HG03139 (cell line): ENCODE results near the gene MAGI2.

ENCODE experiments used
- ATAC-seq: cut with Tn5 transposase; IDR thresholded peaks from one replicate; pipeline ENCODE4 v1.9.1; 2021; ENCODE audit not compliant: unreplicated experiment

The MAGI2 gene

DNA sequence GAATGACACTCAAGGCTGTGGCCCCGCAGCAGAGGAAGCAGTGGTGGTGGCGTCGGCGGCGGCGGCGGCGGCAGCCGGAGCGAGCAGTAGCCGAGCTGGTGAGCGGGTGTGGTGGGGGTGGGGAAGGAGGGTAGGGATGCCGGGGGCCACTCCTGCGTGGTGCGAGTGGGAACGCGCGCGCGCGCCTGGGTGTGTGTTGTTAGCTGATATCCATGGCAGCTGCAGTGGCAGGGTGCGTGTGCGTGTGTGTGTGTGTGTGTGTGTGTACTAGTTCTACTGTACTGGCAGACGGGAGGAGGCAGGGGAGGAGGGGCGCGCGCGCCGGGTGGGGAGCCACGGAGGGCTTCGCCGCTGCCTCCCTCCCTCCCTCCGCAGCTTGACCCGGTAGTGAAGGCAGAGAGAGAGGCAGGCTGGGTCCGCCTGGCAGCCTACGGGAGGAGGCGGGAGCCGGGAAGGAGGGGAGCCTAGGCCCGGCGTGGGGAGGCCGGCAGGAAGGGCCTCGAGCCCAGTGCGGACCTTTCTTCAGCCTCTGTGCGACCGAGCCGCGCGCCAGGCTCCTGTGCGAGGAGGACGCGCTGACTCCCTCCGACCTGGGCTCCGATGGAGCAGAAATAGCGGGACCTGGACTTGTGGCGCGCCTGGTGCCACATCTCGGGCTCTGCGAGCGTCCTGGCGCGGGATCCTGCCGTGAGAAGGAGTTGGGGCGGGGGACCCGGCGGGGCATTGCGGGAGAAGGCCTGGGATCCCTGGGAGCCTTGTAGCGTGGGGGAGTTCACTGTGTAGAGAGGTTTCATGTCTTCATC is at the start of gene MAGI2:
MAGI2 (minus strand) TSS at position 110 of the 803 bp plus-strand sequence. CDS start 347 bp downstream, outside the sequence.
- no peak for ATAC-seq

DNA sequence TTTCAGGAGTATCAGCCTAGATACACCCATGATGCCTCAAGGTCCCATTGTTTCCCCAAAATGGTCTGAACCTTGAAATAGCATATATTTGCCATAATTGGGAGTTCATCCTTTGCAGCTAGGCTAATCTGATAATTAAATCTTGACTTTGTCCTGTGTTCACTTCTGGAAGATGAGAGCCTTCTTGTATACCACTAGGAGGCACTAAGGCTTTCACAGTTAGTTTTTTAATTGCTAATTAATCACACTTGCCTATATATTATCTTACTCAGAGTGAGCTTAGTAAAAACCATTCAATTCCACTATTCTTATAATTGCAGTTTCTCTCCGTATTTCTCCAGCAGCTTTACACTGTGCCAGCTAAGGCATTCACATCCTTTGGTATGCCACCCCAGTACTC is 48.7 kb upstream of the MAGI2 start:
- ATAC-seq = no peak

DNA sequence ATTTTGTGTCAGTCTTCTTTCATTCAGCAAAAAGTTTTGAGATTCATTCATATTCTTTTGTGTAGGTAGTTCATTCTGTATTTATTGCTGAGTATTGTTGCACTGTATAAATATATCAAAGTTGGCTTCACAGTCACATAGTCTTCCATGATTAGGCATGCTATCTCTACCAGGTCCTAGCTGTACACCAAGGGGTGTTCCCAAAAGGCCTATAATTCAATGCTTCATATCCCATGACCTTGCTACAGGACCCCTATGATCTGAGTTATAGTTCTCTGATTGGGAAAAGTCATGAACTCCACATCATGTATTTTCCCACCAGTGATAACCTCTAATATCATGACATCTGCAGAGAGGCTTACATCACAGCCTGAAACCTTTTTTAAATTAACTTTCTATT is 47.3 kb upstream of the MAGI2 start:
- ATAC-seq = no peak

DNA sequence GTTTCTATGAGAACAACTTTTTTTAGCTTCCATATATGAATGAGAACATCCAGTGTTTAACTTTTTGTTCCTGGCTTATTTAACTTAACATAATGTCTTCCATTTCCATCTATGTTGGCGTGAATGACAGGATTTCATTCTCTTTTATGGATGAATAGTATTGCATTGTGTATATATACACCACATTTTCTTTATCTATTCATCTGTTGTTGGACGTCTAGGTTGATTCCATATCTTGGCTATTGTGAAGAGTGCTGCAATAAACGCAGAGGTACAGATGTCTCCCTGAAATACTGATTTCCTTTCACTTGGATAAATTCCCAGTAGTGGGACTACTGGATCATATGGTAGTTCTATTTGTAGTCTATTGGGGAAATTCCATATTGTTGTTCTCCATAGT is 44.3 kb upstream of the MAGI2 start:
- ATAC-seq = no peak

DNA sequence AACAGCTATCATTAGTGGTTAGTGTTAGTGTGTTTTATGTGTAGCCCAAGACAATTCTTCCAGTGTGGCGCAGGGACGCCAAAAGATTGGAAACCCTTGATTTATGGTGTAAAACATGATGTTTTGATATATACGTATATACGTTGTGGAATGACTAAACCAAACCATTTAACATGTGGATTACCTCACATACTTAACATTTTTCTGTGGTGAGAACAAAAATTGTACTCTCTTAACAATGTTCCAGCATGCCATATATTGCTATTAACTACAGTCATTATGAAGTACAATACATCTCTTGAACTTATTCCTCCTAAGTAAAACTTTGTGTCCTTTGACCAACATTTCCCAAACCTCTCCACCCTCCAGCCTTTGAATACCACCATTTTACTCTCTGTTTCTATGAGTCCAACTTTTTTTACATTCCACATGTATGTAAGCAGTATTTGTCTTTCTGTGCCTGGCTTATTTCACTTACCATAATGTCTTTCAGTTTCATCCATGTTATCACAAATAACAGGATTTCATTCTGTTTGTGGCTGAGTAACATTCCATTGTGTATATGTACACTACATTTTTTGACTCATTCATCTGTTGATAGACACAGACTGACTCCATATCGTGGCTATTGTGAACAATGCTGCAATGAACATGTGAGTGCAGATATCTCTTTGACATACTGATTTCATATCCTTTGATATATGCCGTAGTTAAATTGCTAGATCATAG is 42.2 kb upstream of the MAGI2 start:
- no peak for ATAC-seq

DNA sequence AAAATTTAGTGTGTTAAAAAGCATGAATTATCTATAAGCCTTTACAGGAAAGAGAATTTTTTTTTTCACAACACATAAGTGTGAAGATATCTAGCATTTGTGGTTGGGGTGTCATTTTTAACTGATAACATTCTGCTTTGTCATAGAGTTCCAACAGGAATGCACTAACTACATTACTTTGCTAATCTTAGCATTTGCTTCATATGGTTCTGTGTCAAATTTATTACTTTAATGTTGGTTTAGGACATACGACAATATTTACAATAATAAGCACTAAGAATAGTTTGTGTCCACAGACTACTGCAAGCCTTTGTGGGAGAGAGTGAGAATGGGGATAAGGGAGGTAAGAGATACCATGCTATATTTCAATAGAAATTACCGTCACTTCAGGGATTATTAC is 40.6 kb upstream of the MAGI2 start:
- ATAC-seq = no peak

DNA sequence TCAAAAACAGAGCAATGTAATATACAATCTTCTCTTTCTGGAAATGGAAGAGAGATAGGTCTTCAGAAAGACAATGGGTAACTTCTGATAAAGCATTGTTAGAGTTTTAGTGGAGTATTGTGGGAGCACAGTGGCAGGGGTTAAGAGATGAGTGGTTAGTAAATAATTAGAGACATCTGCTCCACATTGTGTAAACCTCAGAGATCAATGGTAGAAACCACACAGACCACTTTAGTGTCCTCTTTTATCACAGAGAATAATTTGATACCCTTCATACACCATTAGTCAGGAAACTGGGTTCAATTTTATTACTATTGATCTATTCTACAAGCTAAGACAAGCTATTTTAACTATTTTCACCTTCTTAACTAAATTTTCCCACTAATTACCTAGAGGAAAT is 35.9 kb upstream of the MAGI2 start:
- no peak for ATAC-seq

DNA sequence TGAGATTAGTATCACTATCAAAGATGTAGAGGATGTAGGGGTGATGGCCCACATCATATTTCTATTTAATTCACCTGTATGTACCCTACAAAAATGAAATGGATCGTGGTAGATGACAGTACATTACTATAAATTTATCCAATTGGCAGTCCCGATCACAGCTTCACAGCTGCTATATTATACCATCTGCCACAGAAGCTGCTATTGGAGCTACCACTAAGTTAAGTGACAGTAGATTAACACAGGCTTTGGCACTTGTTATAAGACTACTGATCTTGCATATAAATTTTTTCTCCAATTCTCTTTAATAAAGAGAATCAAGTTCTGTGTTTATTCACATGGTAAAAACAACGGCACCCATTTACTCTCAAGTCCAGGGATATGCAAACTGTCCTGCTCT is 24.9 kb upstream of the MAGI2 start:
- ATAC-seq = no peak

DNA sequence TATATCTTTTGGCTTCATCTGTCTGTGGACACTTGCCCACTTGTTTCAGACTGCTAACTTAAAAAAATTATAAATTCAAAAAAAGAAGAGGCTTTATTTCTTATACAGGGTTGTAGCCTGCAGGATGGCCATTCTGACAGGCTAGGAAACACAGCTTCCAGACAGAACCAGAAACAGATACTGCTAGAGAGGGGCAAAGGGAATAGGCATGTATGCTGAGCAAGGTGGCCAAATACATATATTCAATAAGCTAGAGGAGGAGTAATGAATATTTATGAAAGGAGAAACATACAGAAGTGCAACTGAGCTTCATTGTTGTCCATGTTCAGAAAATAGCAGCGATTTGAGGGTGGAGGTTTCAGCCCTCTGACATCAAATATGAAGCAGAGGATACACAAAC is 22.0 kb upstream of the MAGI2 start:
- no peak for ATAC-seq

DNA sequence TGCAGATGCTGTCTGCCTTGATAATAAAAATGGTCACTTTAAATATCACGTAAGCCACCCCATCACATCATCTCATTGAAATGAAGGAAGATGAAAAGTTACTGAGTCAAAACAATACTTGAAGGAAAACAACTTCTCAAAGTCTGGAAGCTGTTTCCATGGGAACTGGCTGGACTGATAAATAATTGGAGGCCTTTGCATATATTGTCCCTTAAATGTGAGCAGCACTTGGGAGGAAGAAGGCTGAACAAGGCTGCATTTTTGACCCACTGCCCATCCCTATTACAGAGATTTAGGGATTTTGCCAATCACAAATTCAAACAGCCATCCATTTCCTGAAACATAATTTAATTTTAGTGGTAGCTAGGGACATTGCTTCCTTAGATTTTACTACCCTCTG is 18.2 kb upstream of the MAGI2 start:
- no peak for ATAC-seq

DNA sequence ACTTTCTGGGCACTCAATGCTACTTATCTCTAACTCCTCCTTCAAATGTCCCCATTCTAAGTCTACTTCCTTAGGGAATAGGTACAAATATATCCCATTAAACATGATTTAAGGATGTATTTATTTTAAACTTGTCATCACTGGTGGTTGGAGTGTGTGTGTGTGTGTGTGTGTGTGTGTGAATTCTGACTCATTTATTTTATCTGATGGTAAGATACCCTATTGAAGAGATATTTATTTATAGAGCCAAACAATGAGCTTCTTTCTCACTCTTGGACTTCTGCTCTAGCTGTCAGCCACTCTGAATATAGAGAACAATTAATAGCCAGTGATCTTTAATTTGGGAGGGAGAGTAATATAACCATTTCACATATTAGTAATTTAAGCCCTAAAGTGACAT is 17.8 kb upstream of the MAGI2 start:
- ATAC-seq = no peak

DNA sequence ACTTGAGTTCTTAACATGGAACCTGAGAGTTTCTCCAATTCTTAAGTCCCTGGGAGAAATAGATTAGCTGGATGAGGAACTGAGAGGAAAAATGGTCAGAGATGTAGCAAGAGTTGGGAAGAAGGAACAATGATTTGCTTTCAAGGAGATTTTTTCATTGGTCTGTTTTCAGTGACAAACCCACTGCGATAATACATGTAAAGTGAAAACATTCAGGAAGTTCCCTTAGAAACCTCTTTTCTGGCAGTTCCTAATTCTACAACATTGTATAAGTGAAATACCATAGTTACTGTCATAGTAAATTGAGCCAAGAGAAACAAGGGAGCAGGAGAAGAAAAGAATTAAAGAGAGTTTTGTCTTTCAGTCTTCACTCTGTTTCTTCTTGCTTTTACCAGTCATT is 12.1 kb upstream of the MAGI2 start:
- ATAC-seq = no peak

DNA sequence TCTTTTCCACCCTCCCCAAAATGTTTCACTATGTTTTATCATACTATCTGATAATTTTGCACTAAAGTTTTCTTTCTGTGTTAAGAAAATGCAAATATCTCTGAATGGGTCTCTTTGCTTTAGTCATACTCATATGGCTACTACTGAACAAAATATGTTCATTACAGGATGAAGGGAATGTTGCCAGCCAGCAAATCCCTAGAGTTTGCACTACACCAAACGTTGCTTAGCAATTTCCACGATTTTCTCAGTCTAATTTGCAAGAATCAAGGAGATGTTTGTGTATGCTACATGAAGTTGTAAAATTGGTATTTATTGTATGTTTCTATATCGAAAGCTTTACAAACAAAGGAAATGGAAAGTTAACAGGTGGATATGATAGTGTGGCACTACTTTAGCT is 10.6 kb upstream of the MAGI2 start:
- ATAC-seq = no peak

DNA sequence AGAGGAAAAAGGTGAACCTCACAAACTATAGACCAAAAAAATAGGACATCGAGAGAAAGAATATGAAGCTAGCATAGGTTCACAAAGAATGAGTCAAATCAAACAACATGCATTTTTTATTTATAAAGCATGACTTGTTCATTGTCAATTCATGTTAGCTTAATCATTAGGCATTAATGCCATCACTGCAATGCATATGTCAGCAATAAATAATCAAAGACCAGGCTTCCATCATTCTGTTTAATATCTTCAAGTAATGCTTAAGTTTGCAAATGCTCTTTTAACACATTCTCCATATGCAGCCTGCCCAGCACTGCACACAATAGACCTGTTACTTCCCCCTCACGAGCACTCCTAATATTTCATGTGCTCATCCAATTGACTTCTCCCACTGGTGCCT is 8.9 kb upstream of the MAGI2 start:
- no peak for ATAC-seq

DNA sequence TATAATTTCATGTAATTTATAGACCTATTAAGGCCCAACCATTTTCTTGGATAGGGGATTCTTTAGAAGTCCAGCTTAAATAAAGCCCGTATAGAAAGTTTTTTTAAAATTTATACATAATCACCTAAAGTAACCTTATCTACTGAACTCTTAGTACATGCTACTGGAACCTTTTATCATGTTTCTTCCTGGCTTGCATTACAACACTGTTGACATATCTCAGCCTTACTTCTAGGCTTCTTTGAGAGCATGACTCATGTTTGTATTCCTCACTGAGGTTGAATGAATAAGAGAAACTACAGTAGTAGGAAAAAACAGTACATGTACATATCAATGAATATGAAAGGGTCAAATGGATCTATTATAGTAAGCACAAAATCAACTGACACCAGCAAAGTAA is 8.2 kb upstream of the MAGI2 start:
- no peak for ATAC-seq

DNA sequence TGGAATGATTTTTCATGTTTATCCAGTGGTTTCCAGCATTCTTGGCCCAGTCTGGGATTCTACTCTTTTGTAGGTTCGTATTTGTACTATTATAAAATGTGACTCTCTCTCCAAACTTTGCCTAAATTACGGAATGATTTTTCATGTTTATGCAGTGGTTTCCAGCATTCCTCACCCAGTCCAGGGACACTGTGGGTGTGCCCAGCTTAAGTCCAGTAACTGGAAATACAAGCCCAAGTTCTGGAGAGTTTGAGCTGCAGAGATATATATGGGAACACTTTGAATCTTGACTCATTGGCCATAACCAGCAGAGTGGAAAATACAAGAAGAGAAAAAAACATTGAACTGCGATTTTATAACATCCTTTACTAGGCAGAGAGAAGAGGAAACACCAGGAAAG is 5.9 kb upstream of the MAGI2 start:
- ATAC-seq = no peak

DNA sequence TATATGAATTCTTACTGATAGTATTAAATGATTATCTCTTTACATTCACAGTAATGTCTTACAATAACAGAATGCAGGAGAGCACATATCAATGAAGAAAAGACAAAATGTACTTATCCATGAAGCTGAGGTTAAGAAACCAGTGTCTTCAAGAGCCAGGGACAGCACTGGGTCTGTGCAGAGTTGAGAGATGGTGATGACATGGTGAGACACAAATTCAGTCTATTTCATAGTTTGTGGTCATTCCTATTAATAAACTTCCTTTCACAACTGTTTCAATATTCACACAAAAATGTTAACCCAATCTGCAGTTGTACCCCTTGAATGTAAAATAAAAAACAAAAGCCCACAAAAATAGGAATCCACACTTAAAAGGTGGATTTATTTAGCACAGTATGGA is 5.3 kb upstream of the MAGI2 start:
- ATAC-seq = no peak

DNA sequence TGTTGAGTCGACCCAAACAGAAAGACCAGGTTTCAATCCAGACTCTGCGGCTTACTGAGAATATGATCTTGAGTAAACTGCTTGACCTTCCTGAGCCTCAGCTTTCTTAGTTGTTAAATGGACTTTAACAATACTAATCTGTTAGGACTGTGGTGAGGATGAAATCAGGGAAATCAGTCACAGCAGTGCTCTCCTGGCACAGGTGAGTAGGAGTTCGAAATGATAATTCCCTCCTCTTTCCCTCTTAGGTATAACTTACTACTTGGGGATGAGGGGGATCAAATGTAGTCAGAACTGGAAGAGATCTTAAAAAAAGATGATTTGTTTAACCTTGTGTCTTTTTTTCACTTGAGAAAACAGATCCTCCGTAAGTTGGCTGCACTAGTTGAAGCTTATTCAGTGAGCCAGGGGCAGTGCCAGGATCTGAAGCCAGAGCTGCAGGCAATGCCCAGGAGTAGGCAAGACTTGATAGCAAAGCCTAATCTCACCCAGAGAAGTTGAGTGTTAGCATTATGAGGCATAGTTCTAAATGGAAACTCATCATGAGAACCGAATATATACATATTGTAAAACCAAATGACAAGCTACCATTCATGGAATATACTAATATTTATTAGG is 1.8 kb upstream of the MAGI2 start:
- no peak for ATAC-seq

DNA sequence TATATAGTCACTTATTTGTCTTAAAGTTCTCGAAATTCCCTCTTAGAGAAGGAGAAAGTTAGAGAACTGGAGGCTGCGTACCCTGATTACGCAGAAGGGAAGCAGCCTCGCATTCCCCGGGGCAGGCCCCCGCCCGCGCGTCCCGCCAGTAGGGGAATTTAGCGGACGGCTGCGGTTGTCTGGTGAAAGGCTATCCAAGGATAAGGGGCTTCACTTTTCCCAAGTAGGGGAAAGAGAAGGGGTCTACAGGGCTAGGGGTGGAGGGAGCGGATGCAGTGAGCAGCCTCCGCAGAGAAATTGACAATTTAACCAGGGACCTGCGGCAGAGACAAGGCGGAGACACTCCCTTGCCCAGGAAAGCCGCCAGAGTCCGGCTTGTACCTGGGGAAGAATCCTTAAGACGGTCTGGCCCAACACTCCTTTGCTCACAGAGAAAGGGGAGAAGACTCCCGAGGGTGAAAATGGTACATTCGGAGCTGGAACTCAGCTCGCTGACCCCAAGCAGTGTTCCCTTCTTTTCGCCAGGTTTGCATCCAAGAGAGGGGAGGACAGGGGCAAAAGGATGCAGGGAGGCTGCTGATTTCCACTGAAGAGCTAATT is 994 bp upstream of the MAGI2 start:
- ATAC-seq = no peak

DNA sequence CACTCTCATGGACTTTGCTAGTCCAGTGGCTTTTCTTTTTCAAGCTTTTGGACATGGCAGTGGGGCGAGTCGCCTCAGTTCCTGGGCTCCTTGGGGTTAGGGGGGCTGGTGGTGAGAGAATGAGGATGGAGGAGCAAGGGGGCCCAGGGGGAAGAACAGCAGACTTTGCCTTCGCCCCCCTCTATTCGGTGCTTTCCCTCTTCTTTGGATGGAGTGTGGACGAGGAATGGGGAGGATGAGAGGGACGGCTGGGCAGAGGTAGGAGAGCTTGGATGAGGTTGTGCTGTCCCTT is 255 bp downstream of the MAGI2 start:
- ATAC-seq = no peak

DNA sequence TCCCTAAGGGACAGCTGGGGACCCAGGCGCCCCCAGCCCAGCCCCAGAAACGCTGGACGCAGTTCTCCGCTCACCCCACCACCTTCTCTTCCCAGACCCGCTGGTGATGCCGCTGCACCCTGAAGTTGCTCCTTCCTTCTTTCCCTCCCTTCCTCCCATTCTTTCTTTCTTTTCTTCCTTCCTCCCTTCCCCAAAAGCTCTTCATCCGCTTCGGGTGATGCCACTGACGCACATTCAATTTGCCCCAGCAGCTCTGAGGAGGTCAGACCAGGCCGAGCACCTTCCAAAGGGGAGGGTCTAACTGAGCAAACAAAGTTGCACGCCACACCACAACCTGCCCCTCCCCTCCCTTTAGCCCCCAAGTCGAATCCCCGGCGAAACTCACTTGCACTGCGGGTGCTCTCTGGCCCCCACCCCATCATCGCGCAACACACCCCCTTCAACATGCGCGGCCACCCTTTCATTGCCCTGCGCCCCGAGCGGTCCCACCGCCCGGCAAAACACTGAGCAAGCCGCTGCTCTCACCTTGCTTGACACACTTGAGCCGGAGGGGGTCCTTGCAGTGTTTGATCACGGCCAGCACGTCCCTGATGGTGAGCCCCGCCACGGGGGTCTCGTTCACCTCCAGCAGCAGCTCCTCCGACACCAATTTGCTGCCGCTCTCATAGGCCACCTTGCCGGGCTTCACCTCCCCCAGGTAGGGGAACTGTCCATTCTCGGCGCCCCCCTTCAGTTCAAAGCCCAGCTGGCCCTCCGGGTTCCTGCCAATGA is 787 bp downstream of the MAGI2 start:
- no peak for ATAC-seq
